HG03469 (cell line): ENCODE measurements around the gene EGFLAM.

ENCODE experiments used
- ATAC-seq: cut with Tn5 transposase; IDR thresholded peaks from one replicate; pipeline ENCODE4 v1.9.1; 2021; ENCODE audit warnings: mild to moderate bottlenecking, moderate library complexity, moderate number of reproducible peaks; ENCODE audit not compliant: unreplicated experiment

The EGFLAM gene

DNA sequence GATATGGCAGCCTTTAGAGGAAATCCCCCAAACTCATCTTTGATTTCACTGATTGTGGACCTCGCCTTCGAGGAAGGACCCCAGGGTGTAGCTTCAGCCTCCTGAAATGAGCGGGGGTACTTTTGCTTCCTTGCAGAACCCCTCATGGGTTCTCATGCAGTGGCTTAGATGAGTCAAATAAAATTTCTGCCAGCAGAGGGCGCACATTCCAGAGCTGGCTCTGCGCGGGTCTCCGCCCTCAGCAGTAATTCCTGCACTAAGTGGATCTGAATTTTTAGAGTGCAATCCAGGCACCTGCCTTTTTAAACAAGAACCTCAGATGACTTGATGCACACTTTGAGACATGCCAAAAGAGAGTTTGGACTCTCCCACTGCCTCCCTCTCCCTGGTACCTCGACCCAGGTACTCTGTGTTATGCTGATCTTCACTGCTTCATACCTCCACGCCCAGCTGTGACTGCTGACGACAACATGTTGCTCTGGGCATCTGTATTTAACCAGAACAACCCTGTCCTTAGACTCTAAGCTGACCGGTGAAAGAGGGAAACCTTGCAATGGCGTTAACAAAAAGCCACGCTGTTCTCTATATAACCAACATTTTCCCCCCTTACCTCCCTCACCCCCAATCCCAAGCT lies 7.3 kb downstream of the EGFLAM start:
- peak; percentile 62 for ATAC-seq

GRCh38 chr5:38267372-38267771 lies 9.0 kb downstream of the EGFLAM start:
- no peak for ATAC-seq

GRCh38 chr5:38273626-38274025 lies 15.3 kb downstream of the EGFLAM start:
- ATAC-seq: no peak

DNA sequence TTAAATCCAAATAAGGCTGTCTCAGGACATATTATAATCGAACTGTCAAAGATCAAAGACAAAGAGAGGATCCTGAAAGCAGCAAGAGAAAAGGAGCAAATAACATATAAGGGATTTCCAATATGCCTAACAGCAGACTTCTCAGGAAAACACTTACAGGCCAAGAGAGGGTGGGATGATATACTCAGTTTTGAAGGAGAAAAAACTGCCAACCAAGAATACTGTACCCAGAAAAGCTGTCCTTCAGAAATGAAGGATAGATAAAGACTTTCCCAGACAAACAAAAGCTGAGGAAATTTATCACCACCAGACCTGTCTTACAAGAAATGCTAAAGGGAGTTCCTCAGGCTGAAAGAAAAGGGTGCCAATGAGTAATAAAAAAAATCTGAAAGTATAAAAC lies 16.0 kb downstream of the EGFLAM start:
- ATAC-seq: no peak

DNA sequence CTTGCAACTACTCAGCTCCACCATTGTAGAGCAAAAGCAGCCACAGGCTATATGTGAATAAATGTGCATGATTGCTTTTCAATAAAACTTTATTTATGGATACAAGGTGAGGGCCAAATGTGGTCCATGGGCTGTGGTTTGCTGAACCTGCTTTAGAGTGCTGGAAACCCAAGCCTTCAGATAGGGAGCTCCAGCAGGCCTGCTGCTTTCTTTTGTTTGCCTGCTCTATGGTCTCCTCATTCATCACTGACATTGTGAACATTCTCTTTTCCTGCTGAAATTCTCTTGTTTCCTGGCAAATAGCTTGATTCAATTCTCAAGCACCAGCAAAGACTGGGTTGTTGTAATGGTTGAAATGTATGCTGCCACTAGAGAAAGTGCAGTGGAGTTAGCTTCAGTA lies 26.0 kb downstream of the EGFLAM start:
- no peak for ATAC-seq

GRCh38 chr5:38285226-38285625 lies 26.9 kb downstream of the EGFLAM start:
- no peak for ATAC-seq

GRCh38 chr5:38286002-38286401 lies 27.6 kb downstream of the EGFLAM start:
- no peak for ATAC-seq

DNA sequence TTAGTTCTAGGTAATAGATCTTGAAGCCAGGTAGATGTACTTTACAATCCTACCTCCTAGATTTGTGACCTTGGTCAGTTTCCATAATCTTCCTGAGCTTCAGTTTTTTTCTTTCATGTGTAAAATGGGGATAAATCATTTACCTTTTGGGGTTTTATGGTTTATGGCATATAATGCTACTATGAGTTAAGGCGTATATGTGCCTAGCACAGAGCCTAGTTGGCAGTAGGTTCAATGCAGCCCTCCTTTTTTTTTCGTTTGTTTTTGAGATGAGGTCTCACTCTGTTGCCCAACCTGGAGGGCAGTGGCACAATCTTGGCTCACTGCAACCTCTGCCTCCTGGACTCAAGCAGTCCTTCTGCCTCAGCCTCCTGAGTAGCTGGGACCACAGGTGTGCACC lies 28.8 kb downstream of the EGFLAM start:
- ATAC-seq: no peak

DNA sequence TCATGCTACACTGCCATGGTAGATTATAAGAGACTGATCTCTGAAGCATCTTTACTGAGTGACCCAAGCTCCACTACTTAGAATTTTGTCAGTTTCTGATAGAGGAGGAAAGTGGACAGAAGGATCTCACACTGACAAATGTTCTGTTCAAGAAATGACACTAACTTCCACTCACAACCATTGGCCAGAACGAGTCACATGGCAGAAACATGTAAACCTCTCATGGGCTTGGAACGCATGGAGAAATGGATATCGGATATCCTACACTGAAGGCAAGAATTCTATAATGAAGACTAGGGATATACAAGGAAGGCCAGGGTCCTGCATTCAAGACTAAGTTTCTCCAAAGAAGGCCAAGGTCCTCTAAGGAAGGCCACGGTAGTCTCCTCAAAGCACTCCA lies 31.1 kb downstream of the EGFLAM start:
- ATAC-seq: no peak

DNA sequence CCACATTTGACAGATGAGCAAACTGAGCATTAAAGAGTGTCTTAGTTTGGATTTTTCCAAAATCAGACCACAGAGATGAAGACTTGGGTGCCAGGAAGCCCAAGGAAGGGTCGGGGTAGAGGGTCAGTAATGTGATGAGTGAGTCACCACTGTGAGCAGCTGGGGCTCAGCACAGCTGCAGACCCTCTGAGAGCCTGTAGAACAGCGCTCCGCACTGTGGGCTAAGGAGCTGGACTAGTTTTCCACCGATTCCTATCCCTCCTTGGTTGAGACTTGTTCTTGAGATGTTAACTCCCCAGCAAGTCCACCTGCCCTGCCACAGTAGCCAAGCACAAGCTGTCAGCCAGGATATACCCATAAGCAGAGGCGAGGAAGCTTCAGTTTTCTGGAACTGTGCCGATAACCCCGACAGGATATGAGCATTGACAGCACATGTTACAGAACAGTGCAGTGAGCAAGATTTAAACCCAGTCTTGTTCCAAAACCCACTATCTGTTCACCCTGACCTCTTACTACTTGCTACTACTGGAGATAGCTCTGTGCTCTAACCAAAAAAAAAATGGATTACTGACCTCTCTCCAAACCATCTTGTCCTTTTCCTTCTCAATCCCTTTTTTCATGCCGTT lies 31.8 kb downstream of the EGFLAM start:
- no peak for ATAC-seq

DNA sequence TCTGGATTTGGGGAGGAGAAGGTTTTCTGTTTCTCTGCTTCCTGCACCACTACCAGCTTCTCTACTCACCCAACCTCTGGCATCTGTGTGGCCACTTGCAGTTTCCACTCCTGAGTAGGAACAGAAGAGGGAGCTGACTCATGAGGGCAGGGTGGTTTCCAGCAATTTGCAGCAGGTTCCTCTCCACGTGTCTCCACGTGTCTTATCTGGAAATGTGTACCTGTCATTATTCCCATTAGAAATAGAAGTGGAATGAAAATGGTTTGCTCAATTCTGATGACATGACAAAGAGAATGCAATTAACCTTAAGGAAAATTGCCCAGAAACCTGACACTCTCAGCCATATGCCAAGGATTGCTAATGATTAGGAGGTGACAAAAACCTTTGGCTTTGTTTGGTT lies 33.0 kb downstream of the EGFLAM start:
- ATAC-seq: no peak

GRCh38 chr5:38292228-38292627 lies 33.9 kb downstream of the EGFLAM start:
- no peak for ATAC-seq

GRCh38 chr5:38295751-38296150 lies 37.4 kb downstream of the EGFLAM start:
- ATAC-seq: no peak

- no peak for ATAC-seq
These were observed 39.7 kb downstream of the EGFLAM start for GRCh38 chr5:38297830-38298608.

DNA sequence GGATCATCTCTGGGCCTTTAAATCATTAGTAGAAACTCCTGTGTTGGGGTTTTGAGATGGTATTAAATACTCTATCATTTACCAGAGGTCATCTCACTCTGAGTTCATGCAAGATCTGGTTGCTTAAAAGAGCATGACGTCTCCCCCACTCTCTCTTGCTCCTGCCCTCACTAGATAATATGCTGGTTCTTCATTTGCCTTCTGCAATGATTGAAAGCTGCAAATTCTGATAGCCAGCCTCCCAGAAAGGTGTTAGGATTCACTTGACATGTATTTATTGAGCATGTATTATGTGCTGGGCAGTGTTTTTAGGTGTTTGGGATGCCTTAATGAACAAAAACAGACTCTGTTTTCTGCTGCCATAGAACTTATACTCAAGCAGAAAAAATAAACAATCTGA lies 41.2 kb downstream of the EGFLAM start:
- no peak for ATAC-seq

DNA sequence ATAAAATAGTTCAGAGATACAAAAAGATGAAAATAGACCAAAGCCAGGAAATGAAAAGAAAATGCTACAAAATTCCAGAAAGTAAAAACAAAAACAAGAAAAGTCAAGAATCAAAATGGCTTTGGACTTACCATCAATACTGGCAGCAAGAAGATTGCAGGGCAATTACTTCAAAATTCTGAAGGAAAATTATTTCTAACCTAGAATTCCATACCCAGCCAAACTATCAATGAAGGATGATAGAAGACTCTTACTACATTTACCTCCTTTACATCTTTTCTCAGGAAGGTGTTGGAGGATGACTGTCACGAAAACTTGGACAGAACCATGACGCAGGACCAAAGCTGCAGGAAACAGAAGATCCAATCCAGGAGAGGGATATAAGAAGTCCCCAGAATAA lies 46.8 kb downstream of the EGFLAM start:
- no peak for ATAC-seq

DNA sequence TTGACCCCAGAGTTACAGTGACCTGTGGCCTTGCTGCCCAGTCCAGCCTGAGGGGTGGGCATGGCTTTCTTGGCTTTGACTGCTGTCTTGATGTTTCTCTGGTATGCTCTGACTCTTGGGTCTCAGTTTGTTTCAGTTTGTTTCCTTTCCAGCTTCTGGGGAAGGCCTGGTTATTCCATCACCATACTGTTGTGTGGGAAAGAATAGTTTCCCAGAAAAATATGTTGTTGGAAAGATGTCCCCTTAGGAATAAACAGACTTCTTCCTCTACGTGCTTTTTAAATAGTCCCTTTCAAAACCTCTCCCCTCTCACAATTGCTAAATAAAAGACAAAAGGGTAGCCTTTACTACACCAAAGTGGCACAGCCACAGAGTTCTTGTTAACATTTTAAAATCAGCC lies 49.5 kb downstream of the EGFLAM start:
- ATAC-seq: no peak

GRCh38 chr5:38316544-38317224 lies 58.3 kb downstream of the EGFLAM start:
- ATAC-seq: no peak

GRCh38 chr5:38317868-38318267 lies 59.5 kb downstream of the EGFLAM start:
- ATAC-seq: no peak

- ATAC-seq: no peak
These were observed 61.1 kb downstream of the EGFLAM start for GRCh38 chr5:38319491-38319890.

- ATAC-seq: no peak
These were observed 63.6 kb downstream of the EGFLAM start for GRCh38 chr5:38321978-38322377.
